HG03045 (cell line): ENCODE results near the gene FBLN1.

Experiments
- ATAC-seq: cut with Tn5 transposase; IDR thresholded peaks from one replicate; pipeline ENCODE4 v1.9.1; 2021; ENCODE audit warnings: mild to moderate bottlenecking, moderate library complexity; ENCODE audit not compliant: unreplicated experiment

FBLN1 gene

DNA sequence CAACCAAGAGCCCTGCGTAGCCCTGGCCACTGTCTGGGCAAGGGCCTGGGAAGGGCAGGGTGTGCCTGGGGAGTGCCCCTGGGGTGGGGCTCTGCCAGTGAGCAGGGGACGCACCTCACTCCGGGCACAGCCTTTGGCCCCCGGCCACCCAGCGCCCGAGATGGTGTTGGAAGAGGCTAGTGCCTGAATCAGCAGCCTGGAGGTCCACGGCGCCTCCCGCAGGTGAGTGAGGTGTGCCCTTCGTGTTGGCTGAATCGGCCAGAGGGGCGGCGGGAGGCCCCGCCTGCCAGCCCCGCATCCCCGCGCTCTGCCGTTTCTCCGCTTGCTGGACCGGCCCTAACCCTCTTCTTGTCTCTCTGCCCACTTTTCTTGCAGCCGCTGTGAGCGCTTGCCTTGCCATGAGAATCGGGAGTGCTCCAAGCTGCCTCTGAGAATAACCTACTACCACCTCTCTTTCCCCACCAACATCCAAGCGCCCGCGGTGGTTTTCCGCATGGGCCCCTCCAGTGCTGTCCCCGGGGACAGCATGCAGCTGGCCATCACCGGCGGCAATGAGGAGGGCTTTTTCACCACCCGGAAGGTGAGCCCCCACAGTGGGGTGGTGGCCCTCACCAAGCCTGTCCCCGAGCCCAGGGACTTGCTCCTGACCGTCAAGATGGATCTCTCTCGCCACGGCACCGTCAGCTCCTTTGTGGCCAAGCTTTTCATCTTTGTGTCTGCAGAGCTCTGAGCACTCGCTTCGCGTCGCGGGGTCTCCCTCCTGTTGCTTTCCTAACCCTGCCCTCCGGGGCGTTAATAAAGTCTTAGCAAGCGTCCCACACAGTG is 60.1 kb downstream of the FBLN1 start:
- ATAC-seq: no peak

GRCh38 chr22:45563362-45564040 is 60.8 kb downstream of the FBLN1 start:
- no peak for ATAC-seq

DNA sequence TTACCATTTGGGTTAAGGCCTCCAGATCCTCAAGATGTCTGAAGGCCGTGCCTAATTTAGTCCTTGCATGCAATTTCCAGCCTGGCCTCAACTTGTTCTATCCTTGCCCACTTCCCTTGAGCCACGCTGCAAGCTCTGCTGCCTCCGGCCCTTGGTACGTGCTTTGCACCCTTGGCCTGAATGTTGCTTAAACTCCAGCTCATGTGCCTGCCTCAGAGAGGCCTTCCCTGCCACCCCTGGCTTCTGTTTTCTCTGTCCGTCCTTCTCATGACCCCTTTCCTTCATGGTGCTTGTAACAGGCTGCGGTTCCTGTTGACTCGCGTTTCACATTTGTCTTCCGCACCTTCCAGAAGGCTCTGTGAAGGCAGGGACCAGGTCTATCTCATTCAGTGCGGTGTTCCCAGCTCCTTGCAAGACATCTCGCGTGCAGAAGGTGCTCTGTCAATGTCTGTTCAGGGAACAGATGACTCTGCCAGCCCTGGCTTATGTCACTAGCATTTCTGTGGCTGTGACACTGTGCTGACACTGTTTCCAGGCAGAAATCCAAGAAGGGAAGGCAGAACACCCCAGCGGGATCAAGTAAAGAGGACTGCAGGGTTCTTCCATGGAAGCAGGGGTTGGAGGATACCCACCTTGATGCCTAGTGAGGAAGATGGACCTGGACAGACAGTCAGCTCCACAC is 61.8 kb downstream of the FBLN1 start:
- ATAC-seq: no peak

DNA sequence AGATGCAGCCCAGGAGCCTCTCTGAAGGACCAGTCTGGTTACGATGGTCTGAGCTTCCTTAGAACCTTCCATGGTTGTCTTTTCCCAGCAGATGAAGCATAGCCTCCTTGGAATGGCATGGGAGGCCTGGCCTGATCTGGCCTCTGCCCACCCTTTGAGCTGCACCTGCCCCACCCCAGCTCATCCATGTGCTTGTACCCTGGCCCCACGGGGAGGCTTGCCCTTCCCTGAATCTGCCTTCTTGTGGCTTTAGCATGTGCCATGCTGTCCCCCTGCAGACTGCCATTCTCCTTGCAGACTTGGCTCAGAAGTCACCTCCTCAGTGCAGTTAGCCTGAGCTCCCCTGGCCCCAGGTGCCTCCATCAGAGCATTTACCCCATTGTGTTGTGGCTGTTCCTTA is 62.5 kb downstream of the FBLN1 start:
- ATAC-seq: no peak

GRCh38 chr22:45565973-45566372 is 63.3 kb downstream of the FBLN1 start:
- no peak for ATAC-seq

- ATAC-seq: no peak
These were observed 65.5 kb downstream of the FBLN1 start for GRCh38 chr22:45568213-45568612.

- no peak for ATAC-seq
These were observed 68.4 kb downstream of the FBLN1 start for GRCh38 chr22:45571089-45571488.

DNA sequence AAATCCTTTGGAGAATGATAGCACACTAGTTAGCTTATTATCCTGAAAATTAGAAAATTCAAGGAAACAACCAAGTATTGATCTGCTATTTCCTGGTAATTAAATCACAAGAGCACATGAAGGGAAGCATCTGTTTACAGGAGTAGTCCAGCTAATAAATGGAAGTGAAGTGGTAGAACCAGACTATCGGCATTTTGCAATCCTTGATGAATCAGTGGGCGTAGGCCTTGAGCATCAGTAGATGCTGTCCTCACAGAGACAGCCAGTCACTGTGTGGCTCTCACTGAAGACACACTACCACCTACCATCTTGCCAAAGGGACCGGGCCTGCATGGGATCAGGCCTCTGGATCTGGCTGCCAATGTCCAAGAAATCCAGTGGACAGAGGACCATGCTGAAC is 69.8 kb downstream of the FBLN1 start:
- no peak for ATAC-seq

- no peak for ATAC-seq
These were observed 71.5 kb downstream of the FBLN1 start for GRCh38 chr22:45574069-45574703.

- no peak for ATAC-seq
These were observed 72.5 kb downstream of the FBLN1 start for GRCh38 chr22:45575173-45575572.

GRCh38 chr22:45575607-45576272 is 73.1 kb downstream of the FBLN1 start:
- no peak for ATAC-seq

GRCh38 chr22:45576273-45576625 is 73.6 kb downstream of the FBLN1 start:
- ATAC-seq: no peak

GRCh38 chr22:45576730-45577464 is 74.2 kb downstream of the FBLN1 start:
- ATAC-seq: no peak

DNA sequence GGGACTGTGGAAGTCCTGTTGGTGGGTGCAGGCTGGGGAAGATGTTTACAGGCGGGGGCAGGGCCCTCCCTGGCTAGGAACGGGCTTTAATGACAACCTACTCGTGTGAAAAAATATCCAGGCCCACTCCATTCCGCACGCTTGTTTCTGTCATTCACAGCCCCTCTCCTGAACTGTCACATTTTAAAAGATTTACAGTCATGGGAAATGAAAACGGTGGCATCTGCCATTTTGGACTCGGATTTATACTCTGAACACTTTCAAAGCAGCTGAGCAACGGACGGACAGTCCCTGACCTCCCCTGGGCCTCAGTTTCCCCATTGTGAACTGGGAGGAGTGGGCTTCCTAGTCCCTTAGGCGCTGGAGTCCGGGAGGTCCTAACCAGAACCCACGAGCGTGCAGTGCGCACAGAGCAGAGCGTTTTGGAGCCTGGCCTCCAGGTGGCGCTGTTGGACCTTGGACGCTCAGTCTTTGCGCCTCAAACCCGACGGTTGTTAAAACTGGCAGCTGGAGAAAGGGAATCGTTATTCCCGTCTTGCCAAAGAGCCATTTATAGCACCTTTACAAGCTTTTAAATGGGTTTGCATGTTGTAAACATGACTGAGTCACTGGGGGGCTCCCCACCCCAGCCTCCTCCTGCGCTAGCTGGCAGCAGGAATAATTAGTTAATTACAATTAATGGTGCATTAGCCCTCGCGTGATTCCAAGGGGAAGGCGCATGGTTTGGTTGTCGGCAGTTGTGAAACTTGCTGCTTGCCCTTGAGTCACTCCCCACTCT is 75.3 kb downstream of the FBLN1 start:
- ATAC-seq: no peak

GRCh38 chr22:45578524-45579147 is 76.0 kb downstream of the FBLN1 start:
- no peak for ATAC-seq

- ATAC-seq: no peak
These were observed 76.6 kb downstream of the FBLN1 start for GRCh38 chr22:45579306-45579705.

GRCh38 chr22:45579806-45580725 is 77.4 kb downstream of the FBLN1 start:
- no peak for ATAC-seq
